T-helper 2 cell treated with Interferon-gamma antibody and Interleukin-4, amounts not matched to agents 100 ng/mL and 5 ng/mL, for 36 hours (primary cell): ENCODE measurements around the gene IL1RL1. TPM values are rescaled to one million over a fixed set of nuclear protein-coding genes. Genes with fewer than 3 reads are reported as not detected.

Experiments used
- intact Hi-C: fragments of 100-400 bp; cut with micrococcal nuclease; formaldehyde crosslinking; loops from one replicate; pipeline ENCODE4 v1.15.1; 2023
- total RNA-seq: library from RNA; stranded (reverse); gene quantifications from 2 replicates; pipeline ENCODE4 v1.2.3, GENCODE V29; 2022

IL1RL1 gene
- total RNA-seq, 1 donor from 2014 or later, result 3.0 TPM

GRCh38 chr2:102331311-102331980 is 20.1 kb downstream of the IL1RL1 start:
- intact Hi-C loops, result no loop called here

DNA sequence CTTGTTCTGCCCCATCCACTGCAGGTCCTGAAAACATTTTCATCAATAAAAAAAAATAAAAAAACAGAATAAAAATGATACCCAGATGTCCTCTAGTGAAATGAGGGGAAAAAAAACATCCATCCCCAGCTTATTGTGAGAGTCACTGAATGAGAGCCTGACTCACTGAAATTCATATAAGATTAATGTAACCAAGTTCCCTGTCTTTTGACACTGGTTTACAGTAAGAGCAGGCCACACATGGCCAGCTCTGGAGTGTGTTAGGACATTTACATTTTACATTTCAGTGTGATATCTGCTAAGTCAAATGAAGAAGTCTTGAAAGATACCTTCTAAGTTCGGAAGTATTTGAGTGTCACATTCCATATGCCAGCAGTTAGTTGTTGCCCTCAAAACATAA is 23.1 kb downstream of the IL1RL1 start:
- intact Hi-C loops, result no loop called here

- intact Hi-C loops, result no loop called here
Measured at GRCh38 chr2:102335871-102336366, 24.6 kb downstream of the IL1RL1 start.

DNA sequence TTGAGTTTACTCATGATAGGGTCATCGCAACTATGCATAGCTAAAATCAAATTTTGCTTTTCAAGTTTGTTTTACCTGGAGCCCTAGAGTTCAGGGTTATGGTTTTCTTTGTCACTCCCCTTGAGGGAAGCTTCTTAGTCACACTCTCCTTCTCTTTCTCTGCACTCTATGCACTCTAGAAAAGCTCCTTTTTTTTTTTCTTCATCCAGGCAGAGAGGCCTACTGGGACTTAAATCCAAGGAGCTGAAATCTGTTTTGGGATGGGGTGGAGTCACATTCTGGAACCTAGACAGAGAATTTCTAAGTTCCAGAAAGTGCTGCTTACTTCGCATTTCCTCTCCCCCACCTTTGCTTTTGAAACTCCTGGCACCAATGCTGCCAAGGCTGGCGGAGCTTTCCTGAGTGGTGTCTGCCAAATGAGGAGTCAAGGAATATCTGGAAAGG is 25.2 kb downstream of the IL1RL1 start:
- intact Hi-C loops, result no loop called here

GRCh38 chr2:102337012-102337411 is 25.6 kb downstream of the IL1RL1 start:
- intact Hi-C loops, result no loop called here

- intact Hi-C loops, result no loop called here
Measured at GRCh38 chr2:102337481-102338386, 26.4 kb downstream of the IL1RL1 start.

GRCh38 chr2:102340778-102341177 is 29.4 kb downstream of the IL1RL1 start:
- intact Hi-C loops, result no loop called here

GRCh38 chr2:102342888-102343287 is 31.5 kb downstream of the IL1RL1 start:
- intact Hi-C loops, result no loop called here

GRCh38 chr2:102344397-102344796 is 33.0 kb downstream of the IL1RL1 start:
- intact Hi-C loops, result no loop called here

- intact Hi-C loops, result no loop called here
Measured at GRCh38 chr2:102345329-102345920, 34.1 kb downstream of the IL1RL1 start.

DNA sequence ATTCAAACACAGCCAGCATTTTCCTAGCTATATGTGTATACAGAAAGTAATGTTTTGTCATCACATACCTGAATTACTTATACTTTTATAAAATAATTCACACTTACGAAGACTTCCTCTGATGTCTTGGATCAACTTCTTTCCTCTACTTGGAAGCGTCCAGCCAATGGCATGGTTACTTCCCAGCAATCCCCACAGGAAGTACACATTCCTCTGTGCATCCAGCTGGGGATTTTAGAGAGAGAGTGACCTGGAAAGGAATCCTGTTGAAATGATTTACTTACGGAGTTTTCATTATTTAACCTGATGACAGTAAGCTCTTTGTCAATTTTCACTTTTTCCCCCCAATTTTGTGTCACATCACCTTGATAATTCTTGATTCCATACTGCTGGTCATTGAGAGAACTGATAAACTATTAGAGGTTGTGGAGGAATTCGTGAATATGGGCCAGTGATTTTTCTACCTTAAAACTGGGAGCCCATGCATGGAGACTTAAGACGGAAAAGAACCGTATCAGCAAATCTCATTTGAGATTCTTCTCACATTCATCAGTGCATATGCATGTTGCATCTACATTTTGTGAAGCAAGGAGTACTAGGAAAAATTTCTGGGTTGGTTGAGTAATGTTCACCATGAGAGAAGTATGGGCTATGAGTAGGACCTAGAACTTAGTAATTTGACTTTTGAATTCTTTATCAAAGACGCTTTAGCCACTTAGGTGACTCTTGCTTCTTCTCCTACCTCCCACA is 35.2 kb downstream of the IL1RL1 start:
- intact Hi-C loops, result no loop called here

- intact Hi-C loops, result no loop called here
Measured at GRCh38 chr2:102350137-102350793, 38.9 kb downstream of the IL1RL1 start.

- intact Hi-C loops, result loop anchor here (1.0 to 5.0 kb wide), 7 partner anchors 12 to 783 kb away; no protein-coding TSS in a partner anchor
Measured at GRCh38 chr2:102355526-102356380, 44.4 kb downstream of the IL1RL1 start, which contains the start of gene IL18R1. TSS of gene IL18R1 (plus strand) at chr2:102355796. CDS start at chr2:102362661, 6,865 bp downstream.

DNA sequence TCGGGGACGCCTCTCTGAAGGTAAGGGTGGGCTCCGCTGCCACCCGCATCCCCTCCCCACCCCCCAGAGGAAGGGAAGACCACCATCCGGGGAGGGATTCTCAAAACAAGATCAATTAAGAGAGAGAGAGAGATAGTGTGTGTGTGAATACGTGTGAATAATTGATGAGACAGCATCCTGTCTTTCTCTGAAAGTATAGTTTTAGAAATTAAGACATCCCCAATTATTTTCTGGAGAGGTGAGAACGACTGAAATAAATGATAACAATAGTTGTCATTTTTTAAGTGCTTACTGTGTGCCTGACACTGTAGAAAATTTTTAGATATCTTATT is 45.0 kb downstream of the IL1RL1 start:
- intact Hi-C loops, result loop anchor here (1.0 to 5.0 kb wide), 5 partner anchors 11 to 784 kb away; no protein-coding TSS in a partner anchor

- intact Hi-C loops, result loop anchor here (1.0 to 5.0 kb wide), 5 partner anchors 11 to 784 kb away; no protein-coding TSS in a partner anchor
Measured at GRCh38 chr2:102356741-102357140, 45.4 kb downstream of the IL1RL1 start.

GRCh38 chr2:102357937-102358336 is 46.6 kb downstream of the IL1RL1 start:
- intact Hi-C loops, result loop anchor here (5.0 kb wide), 1 partner anchor 786 kb away; no protein-coding TSS in a partner anchor

DNA sequence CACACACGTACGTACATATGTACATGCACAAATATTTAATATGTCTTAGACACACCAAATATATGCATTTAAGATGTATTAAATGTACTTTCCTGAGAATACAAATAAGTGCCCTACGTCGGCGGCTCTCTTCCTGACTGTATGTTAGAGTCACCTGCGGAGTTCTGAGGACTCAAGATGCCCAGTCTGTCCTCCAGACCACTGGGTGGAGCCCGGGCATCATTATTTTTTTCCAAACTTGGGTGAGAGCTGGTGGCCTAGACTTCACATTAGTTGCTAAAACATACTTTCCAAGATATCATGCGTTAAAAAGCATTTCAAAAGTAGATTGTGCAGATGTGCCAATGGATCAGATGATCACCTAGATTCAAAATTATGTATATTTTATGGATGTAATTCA is 47.1 kb downstream of the IL1RL1 start:
- intact Hi-C loops, result loop anchor here (5.0 kb wide), 1 partner anchor 786 kb away; no protein-coding TSS in a partner anchor

DNA sequence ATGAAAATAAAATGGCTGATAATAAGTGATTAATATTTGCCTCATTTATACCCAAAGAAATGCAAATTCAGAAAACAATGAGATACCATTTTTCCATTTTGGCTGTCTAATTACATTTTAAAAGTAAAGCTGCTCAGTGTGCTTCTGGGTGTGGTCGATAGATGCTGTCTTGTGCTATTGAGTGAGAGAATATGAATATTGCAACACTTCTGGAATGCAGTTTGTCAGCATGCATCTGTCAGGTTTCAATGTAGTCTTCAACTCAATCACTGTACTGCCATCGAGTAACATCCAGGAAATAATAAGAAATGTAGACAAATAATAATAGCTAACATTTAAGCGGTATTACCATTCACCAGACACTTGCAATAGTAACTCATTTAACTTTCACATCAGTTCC is 48.2 kb downstream of the IL1RL1 start:
- intact Hi-C loops, result loop anchor here (5.0 kb wide), 1 partner anchor 787 kb away; no protein-coding TSS in a partner anchor

DNA sequence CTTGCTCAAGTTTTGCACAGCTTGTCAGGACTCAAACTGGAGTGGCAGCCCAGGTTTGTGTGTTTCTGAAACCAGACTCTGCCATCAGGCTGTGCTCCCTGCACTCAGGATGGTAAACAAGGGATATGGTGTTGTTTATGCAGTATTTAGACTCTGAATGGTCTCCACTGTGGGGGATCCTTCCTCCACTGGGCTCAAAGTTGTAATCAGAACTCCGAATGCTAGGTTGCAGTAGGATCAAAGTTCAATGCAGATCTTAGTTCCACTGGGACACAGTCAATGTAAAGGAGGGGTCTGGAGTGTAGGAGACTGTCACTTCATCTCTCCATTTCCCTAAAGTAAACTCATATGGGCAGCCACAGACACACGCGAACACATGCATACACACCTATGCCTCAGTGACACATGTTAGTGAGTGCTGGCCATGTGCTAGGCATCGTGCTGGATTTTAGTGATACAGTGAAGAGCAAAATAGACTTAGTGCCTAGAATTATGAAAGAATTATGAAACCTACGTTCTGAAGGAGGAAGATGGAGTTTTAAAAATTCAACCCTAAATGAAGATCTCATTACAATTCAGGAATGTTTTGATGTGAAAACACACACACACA is 50.4 kb downstream of the IL1RL1 start:
- intact Hi-C loops, result no loop called here
